OCI-LY3 (cell line): ENCODE results near the gene BRINP1.

Source experiments
- EZH2phosphoT487 ChIP-seq: fragments of 200-600 bp; shearing (Covaris generic); IDR thresholded peaks from 2 replicates; pipeline ENCODE4 v1.6.1; 2018; ENCODE audit warnings: antibody characterized with exemption, mixed run types, low read depth
- TF ChIP-seq, protein P1 (sequence below): fragments of 200-600, 300-600 bp; sonication (generic); IDR thresholded peaks from 2 replicates; pipeline ENCODE4 v1.5.1; 2014; ENCODE audit warnings: antibody characterized with exemption, low read length, low read depth

DNA sequence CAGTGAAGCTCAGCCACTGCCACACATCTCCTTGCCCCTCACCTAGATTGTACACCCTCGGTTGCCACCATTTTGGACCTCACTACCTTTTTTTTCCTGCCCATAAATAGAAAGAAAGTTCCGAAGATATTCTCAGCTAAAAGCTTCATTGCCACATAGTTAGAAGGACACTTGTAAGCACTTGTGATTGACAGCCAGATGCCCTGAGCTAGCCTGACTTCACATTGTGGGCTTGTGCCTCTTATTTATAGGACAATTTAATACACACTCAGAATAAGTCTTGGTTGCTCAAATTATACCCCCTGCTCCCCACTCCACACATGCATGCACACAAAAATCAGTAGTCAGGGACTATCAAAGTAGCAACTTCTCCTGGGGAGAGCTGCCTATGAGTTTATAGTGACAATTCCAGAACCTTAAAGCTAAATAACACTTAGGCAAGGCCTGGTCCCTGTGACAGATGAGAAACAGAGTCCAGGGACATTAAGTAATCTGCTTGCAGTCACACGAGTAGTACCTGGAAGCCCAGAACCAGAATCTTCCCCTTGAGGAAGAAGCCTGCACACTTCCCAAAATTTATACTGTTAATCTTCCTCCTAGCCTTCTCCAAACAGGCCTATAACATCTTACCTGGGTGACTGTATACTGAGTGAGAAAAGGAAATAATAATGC, 184.8 kb downstream of the BRINP1 start:
- TF ChIP-seq, protein P1, sequence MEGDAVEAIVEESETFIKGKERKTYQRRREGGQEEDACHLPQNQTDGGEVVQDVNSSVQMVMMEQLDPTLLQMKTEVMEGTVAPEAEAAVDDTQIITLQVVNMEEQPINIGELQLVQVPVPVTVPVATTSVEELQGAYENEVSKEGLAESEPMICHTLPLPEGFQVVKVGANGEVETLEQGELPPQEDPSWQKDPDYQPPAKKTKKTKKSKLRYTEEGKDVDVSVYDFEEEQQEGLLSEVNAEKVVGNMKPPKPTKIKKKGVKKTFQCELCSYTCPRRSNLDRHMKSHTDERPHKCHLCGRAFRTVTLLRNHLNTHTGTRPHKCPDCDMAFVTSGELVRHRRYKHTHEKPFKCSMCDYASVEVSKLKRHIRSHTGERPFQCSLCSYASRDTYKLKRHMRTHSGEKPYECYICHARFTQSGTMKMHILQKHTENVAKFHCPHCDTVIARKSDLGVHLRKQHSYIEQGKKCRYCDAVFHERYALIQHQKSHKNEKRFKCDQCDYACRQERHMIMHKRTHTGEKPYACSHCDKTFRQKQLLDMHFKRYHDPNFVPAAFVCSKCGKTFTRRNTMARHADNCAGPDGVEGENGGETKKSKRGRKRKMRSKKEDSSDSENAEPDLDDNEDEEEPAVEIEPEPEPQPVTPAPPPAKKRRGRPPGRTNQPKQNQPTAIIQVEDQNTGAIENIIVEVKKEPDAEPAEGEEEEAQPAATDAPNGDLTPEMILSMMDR: no peak
- TF ChIP-seq EZH2phosphoT487: no peak
